Caco-2 (cell line): Measurements from ENCODE around the gene DSCAML1. TPM values are rescaled to one million over a fixed set of nuclear protein-coding genes. Genes with fewer than 3 reads are reported as not detected.

Experiments used
- BruUV-seq: library from RNA; stranded (reverse); fragments of 400-500 nt; replicated peaks from 2 replicates; lab custom pipeline; 2021; lab: Mats Ljungman, UMichigan
- CTCF ChIA-PET: fragments of 300-600 bp; sonication (Branson Sonifier 250); formaldehyde crosslinking; loops from one replicate; lab custom pipeline; 2022; ENCODE audit warnings: antibody characterized with exemption; lab: Charles Lee
- POLR2A ChIA-PET: fragments of 300-600 bp; sonication (Branson Sonifier 250); formaldehyde crosslinking; loops from one replicate; lab custom pipeline; 2022; ENCODE audit warnings: antibody characterized with exemption; lab: Charles Lee
- DNase-seq, 2 experiments: peaks; one replicate each; pipeline versions ENCODE4 v3.0.0 to v3.0.0-alpha.2; 2020 to 2022
- H3K27me3 ChIP-seq: replicated peaks from 2 replicates; pipeline ENCODE4 v1.6.0; 2011; ENCODE audit warnings: low read length; ENCODE audit not compliant: control insufficient read depth, insufficient read depth
- H3K36me3 ChIP-seq: 2 replicates; pipeline ENCODE4 v1.5.1; 2011; ENCODE audit warnings: low read length; ENCODE audit not compliant: control insufficient read depth, insufficient read depth
- H3K4me1 ChIP-seq: fragments of 250-450 bp; sonication (Bioruptor Pico); 2 replicates; pipeline ENCODE4 v1.5.1; 2020; ENCODE audit warnings: mild to moderate bottlenecking
- H3K4me3 ChIP-seq: 2 replicates; pipeline ENCODE4 v1.5.1; 2011; ENCODE audit warnings: low read depth, mild to moderate bottlenecking, control low read depth, low read length
- H3K9me3 ChIP-seq: fragments of 250-450 bp; sonication (Bioruptor Pico); 2 replicates; pipeline ENCODE4 v1.5.1; 2020; ENCODE audit warnings: mild to moderate bottlenecking, moderate library complexity
- H3K27ac Mint-ChIP-seq: one replicate; pipeline ENCODE4 v1.8.0; 2022; ENCODE audit warnings: mixed read lengths; ENCODE audit not compliant: unreplicated experiment
- H3K27me3 Mint-ChIP-seq: one replicate; pipeline ENCODE4 v1.8.0; 2022; ENCODE audit warnings: mixed read lengths; ENCODE audit not compliant: insufficient read depth, unreplicated experiment
- H3K36me3 Mint-ChIP-seq: one replicate; pipeline ENCODE4 v1.8.0; 2022; ENCODE audit warnings: mild to moderate bottlenecking, mixed read lengths; ENCODE audit not compliant: insufficient read depth, unreplicated experiment
- H3K4me1 Mint-ChIP-seq: one replicate; pipeline ENCODE4 v1.8.0; 2022; ENCODE audit warnings: low read depth, mixed read lengths; ENCODE audit not compliant: unreplicated experiment
- H3K4me3 Mint-ChIP-seq: one replicate; pipeline ENCODE4 v1.8.0; 2022; ENCODE audit warnings: mild to moderate bottlenecking, moderate library complexity, mixed read lengths; ENCODE audit not compliant: unreplicated experiment
- H3K9me3 Mint-ChIP-seq: one replicate; pipeline ENCODE4 v1.8.0; 2022; ENCODE audit warnings: mixed read lengths; ENCODE audit not compliant: unreplicated experiment
- CTCF ChIP-seq, 2 experiments: fragments of 200-600 bp in 1 of 2; IDR thresholded peaks; 1 replicate in 1 of 2; 2 replicates in 1 of 2; pipeline versions ENCODE4 v1.5.1 to v1.8.0; 2011 to 2022; ENCODE audit warnings: antibody characterized with exemption in 1 of 2, control low read depth in 1 of 2, inconsistent platforms in 1 of 2, low read depth in 1 of 2, low read length in 1 of 2, mild to moderate bottlenecking in 1 of 2, moderate library complexity in 1 of 2; ENCODE audit not compliant: insufficient read depth in 1 of 2, severe bottlenecking in 1 of 2, unreplicated experiment in 1 of 2
- intact Hi-C: fragments of 100-400 bp; cut with micrococcal nuclease; formaldehyde crosslinking; loops from one replicate; pipeline ENCODE4 v1.10.0; 2022; ENCODE audit not compliant: unreplicated experiment
- total RNA-seq: library from RNA; stranded (reverse); gene quantifications from 2 replicates; pipeline ENCODE4 v1.2.3, GENCODE V29; 2022

The DSCAML1 gene
- total RNA-seq, 1 experiment from 2014 or later: not detected

- no peaks in the 10 kb centered on the region for H3K36me3 ChIP-seq
- H3K4me3 ChIP-seq: no peak overlapping the region
- peaks cover 28% of the 10 kb centered on the region for H3K27me3 Mint-ChIP-seq
- DNase-seq: peak in 1 of 2 experiments; percentile 5
- H3K4me1 Mint-ChIP-seq: no peaks in the 10 kb centered on the region
- TF ChIP-seq CTCF (IDR thresholded peaks at IDR 0.05; ENCODE audit: insufficient read depth in 1 of 2, low read depth in 1 of 2, low read length in 1 of 2, severe bottlenecking in 1 of 2, unreplicated experiment in 1 of 2): no peak
- H3K9me3 ChIP-seq: no peaks in the 10 kb centered on the region
- peaks cover 2% of the 10 kb centered on the region for H3K27me3 ChIP-seq
- H3K4me3 Mint-ChIP-seq: no peak overlapping the region
- H3K9me3 Mint-ChIP-seq: no peaks in the 10 kb centered on the region
- H3K36me3 Mint-ChIP-seq: no peaks in the 10 kb centered on the region
- no TSS peak for BruUV-seq
- POLR2A ChIA-PET: no interaction called here
- CTCF ChIA-PET: no interaction called here
- intact Hi-C loops: no loop called here
- no peak overlapping the region for H3K27ac Mint-ChIP-seq
- no peaks in the 10 kb centered on the region for H3K4me1 ChIP-seq
Measured at GRCh38 chr11:117582433-117582832, 214.6 kb downstream of the DSCAML1 start.

GRCh38 chr11:117580866-117581265 lies 216.2 kb downstream of the DSCAML1 start:
- H3K9me3 Mint-ChIP-seq: no peaks in the 10 kb centered on the region
- no peak for TF ChIP-seq CTCF (IDR thresholded peaks at IDR 0.05; ENCODE audit: insufficient read depth in 1 of 2, low read depth in 1 of 2, low read length in 1 of 2, severe bottlenecking in 1 of 2, unreplicated experiment in 1 of 2)
- DNase-seq: peak in 1 of 2 experiments; percentile 5
- H3K36me3 Mint-ChIP-seq: no peaks in the 10 kb centered on the region
- no peaks in the 10 kb centered on the region for H3K4me1 Mint-ChIP-seq
- no peak overlapping the region for H3K4me3 Mint-ChIP-seq
- ChIA-PET POLR2A (no interaction called here), CTCF (interaction anchor here (1.3 kb wide), 1 partner anchor 237 kb away, joined by 4 read pairs; no protein-coding TSS in a partner anchor)
- H3K27me3 Mint-ChIP-seq: peaks cover 26% of the 10 kb centered on the region
- Histone ChIP-seq H3K4me3 (no peak overlapping the region), H3K4me1 (no peaks in the 10 kb centered on the region), H3K36me3 (no peaks in the 10 kb centered on the region), H3K9me3 (no peaks in the 10 kb centered on the region), H3K27me3 (no peaks in the 10 kb centered on the region; the same call in none of the 2 replicates)
- H3K27ac Mint-ChIP-seq: no peak overlapping the region
- intact Hi-C loops: no loop called here
- no TSS peak for BruUV-seq

GRCh38 chr11:117579161-117579560 lies 217.9 kb downstream of the DSCAML1 start:
- no peaks in the 10 kb centered on the region for H3K9me3 ChIP-seq
- no peak overlapping the region for H3K27ac Mint-ChIP-seq
- H3K27me3 Mint-ChIP-seq: peaks cover 23% of the 10 kb centered on the region
- intact Hi-C loops: no loop called here
- ChIA-PET CTCF (interaction anchor here (1.3 kb wide), 1 partner anchor 153 kb away, joined by 3 read pairs; no protein-coding TSS in a partner anchor), POLR2A (no interaction called here)
- H3K4me1 Mint-ChIP-seq: no peaks in the 10 kb centered on the region
- H3K36me3 ChIP-seq: no peaks in the 10 kb centered on the region
- H3K4me1 ChIP-seq: no peaks in the 10 kb centered on the region
- DNase-seq: no peak
- H3K4me3 ChIP-seq: no peak overlapping the region
- BruUV-seq: no TSS peak
- no peak overlapping the region for H3K4me3 Mint-ChIP-seq
- no peaks in the 10 kb centered on the region for H3K36me3 Mint-ChIP-seq
- no peaks in the 10 kb centered on the region for H3K9me3 Mint-ChIP-seq
- TF ChIP-seq CTCF (IDR thresholded peaks at IDR 0.05; ENCODE audit: insufficient read depth in 1 of 2, low read depth in 1 of 2, low read length in 1 of 2, severe bottlenecking in 1 of 2, unreplicated experiment in 1 of 2): no peak
- H3K27me3 ChIP-seq: no peaks in the 10 kb centered on the region; the same call in 1 of the 2 replicates
